ENCODE results near the gene NCKAP5L.
"Not testable (repeated sequence)": the region's sequence is repeated elsewhere in the genome, so short reads cannot be mapped to it uniquely, and the experiment has no call there.

The NCKAP5L gene

DNA sequence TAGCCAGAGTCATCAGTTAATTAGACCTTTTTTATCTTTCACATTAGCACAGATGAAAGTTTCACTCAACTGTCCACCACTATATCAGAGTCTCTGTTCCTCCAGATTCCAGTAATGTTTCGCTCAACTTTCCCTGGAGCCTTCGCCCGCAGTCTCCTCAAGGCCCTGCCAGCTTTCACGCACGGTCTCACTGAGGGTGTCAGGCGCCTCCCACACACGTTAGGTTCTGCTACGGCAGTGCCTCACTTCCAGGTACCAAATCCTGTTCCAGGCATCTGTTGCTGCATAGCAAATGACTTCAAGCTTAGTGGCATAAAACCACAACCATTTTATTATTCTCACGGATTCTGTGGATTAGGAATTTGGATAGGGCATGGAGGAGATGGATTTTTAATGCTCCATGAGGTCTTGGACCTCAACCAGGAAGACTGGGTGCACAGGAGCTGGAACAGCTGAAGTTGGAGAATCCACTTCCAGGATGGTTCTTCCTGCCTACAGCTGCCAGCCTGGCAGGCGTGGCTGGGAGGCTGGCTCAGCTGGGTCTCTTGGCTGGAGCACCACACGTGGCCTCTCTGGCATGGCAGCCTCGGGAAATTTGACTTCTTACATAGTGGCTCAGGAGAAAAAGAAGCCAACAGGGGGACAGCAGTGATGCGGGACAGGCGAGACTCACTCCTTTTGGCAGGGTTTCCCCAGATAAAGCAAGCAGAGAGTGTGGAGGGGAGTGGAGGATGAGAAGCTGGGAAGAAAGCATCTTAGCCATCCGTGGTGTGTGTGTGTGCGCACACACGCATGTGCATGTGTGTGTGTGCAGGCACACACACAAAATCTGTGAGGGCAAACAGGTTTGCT is 36.0 kb upstream of the NCKAP5L start:
- no peak for DNase-seq

DNA sequence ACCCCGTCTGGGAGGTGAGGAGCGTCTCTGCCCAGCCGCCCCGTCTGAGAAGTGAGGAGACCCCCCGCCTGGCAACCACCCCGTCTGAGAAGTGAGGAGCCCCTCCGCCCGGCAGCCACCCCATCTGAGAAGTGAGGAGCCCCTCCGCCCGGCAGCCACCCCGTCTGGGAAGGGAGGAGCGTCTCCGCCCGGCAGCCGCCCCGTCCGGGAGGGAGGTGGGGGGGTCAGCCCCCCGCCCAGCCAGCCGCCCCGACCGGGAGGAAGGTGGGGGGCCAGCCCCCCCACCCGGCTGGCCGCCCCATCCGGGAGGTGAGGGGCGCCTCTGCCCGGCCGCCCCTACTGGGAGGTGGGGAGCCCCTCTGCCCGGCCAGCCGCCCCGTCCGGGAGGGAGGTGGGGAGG is 32.7 kb upstream of the NCKAP5L start:
- DNase-seq: not testable (repeated sequence)

DNA sequence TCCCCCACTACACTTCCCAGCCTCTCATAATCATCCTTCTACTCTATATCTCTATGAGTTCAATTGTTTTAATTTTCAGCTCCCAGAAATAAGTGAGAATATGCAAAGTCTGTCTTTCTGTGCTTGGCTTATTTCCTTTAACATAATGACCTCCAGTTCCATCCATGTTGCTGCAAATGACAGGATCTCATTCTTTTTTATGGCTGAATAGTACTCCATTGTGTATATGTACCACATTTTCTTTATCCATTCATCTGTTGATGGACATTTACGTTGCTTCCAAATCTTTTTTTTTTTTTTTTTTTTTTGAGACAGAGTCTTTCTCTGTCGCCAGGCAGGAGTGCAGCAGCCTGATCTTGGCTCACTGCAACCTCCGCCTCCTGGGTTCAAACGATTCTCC is 27.7 kb upstream of the NCKAP5L start:
- not testable (repeated sequence) for DNase-seq

DNA sequence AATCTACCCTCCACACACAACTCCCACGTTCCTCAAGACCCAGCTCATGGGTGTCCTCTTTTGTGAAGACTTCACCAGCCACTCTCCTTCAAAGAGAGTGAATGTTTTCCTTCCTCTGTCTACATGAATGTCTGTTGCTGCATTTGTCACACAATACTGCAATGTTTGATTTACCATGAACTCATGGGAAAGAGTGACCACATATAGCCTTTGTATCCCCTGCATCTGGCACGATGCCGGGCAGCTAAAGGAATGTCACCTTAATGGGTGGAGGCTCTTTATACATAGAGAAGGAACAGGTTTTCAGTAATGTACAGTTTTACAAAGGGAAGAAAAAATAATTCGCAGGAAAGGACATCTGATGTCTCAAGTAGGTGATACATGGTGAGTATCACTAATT is 26.8 kb upstream of the NCKAP5L start:
- DNase-seq: no peak

DNA sequence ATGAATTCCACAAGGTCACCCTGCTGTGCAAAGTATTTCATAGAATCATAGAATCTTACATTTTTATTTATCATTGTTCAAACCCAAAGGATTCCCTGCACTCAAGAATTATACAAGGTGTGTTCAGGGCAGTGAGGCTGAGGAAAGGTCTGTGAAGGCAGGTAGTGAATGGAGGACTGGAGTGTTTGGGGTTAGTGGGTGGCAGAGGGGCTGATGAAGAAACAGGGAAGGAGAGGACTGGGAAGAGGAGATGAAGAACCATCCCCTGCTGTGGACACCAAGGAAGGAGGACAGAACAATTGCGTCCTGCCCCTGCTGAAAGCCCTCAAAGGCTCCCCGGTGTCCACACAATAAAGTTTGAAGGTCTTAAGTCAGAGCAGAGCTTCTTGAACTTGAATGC is 25.5 kb upstream of the NCKAP5L start:
- DNase-seq: no peak

DNA sequence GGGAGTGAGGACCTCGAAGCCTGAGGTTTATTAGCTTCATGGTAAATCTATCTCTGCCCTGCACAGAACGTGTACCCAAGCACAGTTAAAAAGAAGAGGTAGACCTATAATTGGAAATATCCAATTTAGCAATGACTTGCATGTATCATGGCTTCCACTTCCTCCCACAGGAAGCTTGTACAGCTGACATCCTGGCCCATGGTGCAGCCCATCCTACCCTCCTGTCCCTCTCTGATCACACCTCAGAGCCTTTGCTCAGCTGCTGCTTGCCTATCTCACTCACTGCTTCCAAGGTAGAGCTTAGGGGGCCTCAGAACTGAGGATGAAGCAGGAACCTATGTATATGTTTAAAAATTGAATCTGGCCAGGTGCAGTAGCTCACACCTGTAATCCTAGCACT is 18.9 kb upstream of the NCKAP5L start:
- no peak for DNase-seq

DNA sequence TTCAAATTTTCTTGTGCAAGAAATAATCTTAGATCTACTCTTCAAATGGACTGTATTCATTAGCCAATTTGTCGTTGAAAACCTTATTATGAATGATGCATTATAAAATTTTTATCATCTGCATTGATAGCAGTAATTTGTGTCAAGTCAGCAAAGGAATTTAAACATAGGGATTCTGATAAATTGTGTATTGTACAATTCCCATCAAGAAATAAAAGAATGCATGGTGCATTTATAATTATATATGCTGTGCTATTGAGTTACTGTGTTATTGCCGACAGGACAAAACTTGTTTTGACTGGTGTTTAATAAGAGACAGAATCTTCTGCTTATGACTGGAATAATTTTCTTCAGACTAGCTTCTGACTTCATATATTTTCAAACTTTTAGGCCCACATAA is 17.8 kb upstream of the NCKAP5L start:
- no peak for DNase-seq

DNA sequence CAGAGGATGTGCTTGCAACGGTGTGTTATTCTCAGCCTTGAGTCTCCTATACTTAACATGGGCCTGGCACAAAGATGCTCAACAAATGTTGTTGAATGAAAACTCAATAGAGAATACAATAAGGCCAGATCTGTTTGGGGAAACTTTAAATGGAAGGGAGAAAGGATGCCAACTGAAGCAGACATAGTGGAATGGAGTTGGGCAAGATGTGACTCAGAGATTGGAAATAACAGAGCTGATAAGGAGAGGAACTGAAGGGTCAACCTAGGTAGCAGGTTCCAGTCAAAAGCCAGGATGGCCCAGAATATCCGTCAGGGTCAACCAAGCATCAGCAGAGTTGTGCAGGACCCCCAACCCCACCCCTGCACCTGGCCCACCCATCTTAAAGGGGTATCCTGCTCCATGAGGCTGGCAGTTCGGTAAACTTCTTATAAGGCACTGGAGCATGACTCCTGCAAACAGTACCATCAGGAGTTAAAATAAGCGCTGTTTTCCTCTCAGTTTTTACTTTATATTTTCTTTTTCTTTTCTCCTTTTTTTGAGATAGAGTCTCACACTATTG is 15.7 kb upstream of the NCKAP5L start:
- DNase-seq: no peak

DNA sequence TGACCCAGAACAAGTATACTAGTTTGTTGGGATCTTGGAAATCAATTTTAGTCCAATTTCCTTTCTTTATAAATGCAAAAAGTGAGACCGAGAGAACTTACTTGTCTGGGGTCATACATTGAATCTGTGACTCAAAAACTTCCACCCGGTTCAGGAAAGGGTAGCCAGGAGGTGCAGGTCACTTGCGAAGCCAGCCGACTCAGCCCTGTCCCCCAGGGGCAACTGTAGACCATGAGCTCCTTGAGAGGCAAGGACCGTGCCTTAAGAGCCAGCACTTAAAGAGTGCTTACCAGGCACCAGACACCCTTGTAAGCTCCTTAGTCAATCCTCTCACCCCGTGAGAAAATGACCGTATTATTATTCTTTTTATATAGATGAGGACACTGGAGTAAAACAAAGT is 15.2 kb upstream of the NCKAP5L start:
- no peak for DNase-seq

DNA sequence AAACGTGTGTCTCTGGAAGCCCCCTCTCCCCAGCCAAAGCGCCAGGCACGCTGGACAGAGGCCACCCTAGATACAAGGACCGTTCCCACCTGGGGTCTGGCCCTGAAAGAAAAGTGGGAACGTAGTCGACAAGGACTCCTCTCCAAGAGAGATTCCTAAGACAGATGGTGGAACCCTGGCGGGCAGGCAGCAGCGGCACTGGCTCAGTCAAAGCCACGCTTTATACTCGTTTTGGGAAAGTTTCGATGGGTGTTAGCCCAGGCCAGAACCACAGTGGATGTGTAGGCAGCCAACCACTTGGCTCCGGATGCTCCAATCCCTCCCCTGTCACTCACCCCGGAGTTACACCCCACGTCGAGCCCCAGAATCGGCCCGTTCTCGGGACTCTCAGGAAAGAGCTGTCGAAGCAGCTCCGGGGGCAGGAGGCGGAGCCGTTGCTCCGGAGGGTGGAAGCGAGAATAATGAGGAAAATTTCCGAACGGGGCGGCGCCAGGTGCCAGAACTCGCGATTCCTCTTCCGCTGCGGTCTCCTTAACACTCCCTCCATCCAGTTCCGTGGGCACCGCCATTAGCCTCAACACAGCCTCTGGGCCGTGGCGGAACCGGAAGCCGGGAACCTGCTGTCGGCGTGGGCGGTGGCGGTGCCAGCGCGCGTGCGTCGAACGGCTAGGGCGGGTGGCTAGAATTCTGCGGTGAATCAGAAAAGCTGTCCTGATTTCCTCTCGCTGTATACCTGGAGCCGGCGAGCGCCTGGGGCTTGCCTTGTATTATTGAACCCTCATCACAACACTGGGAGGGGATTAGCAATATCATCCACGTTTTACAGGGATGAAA is 14.5 kb upstream of the NCKAP5L start, which contains the start of gene BCDIN3D:
Gene BCDIN3D, minus strand, starts transcription at position 588 of the 834 bp plus-strand sequence. Its CDS starts 19 bp downstream, at position 569.
- DNase-seq: peak; percentile 95

DNA sequence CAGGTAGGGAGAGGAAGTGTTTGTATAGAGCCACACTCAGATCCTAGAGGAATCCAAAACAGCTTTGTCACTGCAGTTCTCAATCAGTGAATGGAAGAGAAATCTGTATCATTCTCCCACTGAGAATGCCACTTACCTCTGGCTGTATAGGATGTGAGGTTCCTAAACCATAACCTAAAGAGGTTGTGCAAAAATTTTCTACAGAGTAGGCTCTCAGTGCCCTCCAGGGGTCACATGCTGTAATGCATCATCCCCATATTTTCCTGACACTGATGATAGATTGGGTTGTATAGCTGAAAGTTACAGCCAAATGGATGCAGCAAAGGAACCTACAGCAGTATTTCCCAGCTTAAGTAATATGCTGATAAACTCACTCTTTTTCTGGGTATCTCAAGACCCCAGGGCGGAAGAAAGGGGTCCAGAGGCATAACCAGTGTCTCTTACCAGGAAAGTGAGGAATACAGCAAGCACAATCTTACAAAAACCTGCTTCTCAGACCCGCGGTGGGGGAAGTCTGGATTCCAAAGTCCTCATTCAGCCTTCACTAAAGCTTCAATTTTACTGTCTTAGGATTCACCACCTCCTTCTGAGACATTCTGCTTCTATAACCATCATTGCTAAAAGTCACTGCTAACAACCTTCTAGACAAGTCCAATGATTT is 10.9 kb upstream of the NCKAP5L start:
- peak; percentile 51 for DNase-seq

DNA sequence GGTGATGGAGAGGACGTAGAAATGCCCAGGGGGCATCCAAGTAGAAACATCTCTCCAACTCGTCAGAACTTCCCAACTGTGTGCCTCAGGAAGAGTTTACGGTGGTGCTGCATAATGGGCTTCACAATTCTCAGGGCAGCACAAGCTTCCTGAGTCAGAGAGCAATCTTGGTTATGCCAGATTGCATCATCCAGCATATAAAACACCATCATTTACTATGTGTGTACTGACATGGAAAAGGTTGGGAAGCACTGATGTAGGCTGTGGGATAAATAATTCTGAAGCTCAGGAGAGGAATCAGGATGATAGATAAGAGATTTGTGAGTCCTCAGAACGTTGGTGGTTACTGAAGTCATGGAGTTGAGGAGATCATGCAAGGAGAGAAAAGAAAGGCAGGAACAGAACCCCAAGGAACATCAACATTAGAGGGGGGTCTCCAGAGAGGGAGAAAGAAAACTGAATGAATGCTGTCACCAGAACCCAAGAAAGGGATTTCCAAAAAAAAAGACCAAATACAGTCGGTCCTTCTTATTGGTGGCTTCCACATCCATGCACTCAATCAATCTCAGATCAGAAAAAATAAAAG is 4.7 kb upstream of the NCKAP5L start:
- DNase-seq: no peak

DNA sequence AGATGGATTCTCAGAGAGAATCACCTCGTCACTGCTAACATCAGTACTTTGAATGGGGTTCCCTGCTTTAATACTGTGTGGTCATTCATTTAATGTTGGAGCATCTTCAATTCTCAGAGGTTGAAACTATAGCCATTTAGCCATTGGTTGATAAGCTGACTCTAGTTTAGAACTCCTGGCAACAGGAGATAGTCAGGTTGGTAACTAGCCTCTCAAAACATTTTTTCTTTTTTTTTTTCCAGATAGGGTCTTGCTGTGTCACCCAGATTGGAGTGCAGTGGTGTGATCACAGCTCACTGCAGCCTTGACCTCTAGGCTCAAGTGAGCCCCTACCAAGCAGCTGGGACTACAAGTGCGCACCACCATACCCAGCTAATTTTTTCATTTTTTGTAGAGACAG is 3.5 kb upstream of the NCKAP5L start:
- no peak for DNase-seq

DNA sequence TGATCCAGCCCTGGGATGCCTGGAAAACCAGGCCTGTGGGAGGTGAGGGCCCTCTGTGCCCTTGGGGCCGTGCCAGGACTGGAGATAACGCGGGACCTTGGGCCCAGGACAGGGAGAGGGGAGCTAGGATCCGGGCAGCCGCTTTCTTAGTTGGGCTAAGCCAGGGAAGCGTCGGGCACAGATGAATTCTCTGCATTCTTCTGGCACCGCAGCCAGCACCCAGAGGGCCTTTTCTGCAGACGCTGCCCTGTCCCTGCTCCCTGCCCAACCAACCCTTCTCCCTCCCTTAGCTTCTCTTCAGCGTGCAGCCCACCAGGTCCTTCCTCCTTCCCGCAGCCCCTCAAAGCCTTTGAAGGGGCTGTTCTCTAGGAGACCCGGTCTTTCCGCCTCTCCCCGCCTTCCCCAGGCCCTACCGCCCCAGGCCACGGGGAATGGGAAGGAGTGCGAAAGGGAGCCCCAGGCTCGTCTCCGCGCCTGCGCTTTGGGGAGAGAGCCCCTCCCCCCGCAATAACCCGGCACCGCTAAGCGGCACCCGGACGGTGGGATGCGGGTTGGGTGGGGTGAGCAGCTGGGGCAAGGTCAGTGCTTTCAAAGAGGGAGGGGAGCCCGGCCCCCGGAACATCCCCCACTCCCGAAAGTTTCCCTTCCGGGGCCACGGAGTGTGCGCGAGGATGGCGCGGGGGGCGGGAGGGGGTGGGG is 663 bp downstream of the NCKAP5L start:
- peak; percentile 68 for DNase-seq

DNA sequence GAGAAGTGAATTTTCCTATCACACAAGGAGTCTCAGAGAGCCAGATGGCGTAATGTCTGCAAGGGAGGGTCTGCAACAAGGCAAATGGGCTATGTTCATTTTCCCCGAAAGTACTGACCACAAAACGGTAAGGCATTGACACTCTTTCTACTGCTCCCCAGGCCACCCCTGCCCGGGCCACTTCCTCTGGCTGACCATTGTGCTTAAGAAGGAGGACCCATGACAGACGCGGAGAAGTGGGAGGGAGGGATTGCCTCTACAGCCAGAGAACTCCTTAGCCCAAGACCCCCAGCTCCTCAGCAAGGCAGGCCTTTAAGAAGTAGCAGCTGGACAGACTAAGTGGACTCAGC is 1.2 kb downstream of the NCKAP5L start:
- DNase-seq: no peak

DNA sequence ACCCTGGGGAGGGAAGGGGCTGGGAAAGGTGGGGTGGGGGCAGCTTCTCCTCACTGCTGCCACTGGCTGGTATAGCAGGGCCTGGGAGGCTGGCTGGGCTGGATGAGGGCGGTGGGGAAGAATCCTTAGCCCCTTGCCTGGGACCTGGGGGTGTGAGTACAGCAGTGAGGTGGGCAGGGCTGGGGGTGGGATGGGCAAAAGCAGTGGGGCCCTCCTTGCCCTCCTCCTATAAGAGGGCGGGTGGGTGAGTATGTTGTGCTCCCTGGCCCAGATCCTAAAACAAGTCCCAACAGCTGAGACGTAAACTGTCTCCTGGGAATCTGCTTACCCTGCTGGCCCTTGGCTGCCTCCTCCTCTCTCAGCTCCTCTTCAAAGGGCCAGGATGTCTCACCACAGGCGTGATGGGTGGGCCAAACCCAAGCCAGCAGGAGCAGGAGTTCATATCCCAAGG is 2.2 kb downstream of the NCKAP5L start:
- DNase-seq: no peak

DNA sequence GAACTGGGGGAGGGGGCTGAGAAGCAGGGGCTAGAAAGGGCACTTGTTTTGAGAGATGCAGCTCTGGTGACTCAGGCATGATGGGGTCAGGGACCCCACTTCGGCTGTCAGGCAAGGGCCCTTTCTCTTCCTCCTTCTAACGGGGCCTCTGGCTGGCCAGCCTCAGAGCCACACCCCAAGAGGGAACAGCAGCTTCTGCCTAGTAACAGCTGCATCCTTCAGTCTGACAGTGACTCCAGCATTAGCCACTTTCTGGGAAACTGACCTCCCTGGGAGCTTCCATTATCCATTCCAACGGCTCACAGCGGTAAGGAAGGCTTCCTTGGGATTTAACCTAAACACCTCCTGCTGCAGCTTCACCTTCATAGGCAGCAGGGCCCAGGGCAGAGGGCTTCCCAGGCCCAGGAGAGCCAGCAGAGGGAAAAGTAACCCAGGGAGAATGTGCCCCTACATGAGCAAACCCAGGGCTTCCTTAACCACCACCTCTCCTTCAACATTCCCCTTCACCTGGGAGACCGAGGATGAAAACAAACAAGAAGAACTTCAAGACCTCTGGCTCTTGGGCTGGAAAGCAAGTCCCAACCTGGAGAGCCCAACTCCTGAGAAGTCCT is 2.7 kb downstream of the NCKAP5L start:
- no peak for DNase-seq

DNA sequence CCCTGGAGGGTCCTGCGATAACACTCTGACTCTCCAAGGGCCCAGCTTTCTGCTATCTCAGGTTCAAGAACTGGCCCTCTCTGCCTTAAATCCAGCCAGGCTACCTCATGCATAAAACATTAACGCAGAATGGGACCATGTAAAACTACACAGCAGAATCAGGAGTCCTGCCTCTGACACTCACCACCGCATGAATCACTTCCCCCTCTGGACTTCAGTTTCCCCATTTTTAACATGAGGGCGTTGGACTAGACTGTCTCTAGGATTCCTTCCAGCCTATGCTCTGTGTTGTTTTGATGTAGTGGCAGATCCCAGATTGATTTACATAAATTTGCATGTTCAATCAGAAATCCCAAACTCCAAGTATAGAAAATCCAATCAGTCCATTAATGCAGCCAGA is 3.3 kb downstream of the NCKAP5L start:
- DNase-seq: no peak

DNA sequence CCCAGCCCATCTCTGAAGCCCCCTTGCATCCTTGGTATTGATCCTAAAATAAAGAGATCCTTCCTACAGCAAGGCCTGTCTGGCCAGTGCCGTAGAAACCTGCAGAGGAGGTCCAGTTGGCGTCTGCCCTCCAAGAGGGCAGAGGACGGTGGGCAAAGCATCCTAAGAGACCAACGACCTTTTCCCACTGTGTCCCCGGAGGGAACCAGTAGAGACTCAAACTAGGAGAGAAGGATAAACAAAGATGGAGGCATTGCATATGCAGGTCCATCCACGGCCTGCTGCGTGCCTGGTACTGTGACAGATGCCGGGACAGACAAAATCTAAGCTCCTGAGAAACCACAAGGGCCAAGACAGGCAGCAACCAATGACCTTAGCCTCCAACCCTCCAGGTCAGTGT is 3.8 kb downstream of the NCKAP5L start:
- DNase-seq: no peak

DNA sequence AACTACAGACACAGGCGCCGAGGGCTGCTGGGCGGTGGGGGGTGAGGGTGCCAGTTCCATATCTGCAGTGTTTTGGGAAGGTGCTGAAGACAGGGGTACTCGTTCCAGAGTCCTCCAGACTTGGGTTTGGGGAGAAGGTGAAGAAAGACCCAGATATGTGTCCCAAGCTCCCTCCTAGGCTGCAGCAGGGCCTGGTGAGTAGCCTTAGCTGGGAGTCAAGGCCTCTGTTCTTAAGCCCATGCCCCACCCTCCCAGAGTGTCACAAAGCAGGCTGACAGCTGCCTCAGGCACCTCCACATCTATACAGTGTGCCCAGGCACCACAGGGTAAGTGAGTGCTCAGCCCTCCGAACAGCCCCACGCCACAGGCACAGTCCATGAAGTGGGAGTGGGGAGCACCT is 4.3 kb downstream of the NCKAP5L start:
- no peak for DNase-seq

DNA sequence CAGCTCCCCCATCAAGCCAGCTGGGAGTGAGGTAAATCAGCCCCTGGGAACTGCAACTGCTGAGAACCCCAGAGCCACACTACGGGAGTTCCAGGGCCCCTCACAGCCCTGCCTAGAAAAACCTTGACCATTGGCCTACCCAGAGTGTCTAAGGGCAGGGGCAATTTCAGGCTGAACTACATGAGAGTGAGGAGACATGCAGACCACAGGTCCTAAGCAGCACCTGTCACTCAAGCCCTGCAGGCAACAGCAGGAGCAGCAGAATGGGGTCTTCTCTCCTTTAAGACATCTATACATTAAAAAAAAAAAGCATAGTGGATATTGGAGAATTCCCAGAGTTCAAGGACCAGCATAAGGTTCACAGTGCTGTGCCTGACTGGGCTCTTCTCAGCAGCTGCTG is 4.9 kb downstream of the NCKAP5L start:
- no peak for DNase-seq

All from CD4-positive, alpha-beta T cell treated with Interleukin-17A for 4 hours (primary cell).